OCI-LY7 (cell line): ENCODE results near the gene FHIT. TPM values are rescaled to one million over a fixed set of nuclear protein-coding genes. Genes with fewer than 3 reads are reported as not detected.

Experiments
- Bru-seq: library from RNA; stranded (reverse); fragments of 400-500 nt; gene quantifications from one replicate; lab custom pipeline; 2021; lab: Mats Ljungman, UMichigan
- BruChase-seq, 2 experiments: library from RNA; stranded (reverse); fragments of 400-500 nt; gene quantifications; one replicate each; lab custom pipeline; 2021; lab: Mats Ljungman, UMichigan
- BruUV-seq: library from RNA; stranded (reverse); fragments of 400-500 nt; replicated peaks from 2 replicates; lab custom pipeline; 2021; lab: Mats Ljungman, UMichigan
- CTCF ChIA-PET: fragments of 300-600 bp; sonication (Branson Sonifier 250); formaldehyde crosslinking; loops from one replicate; lab custom pipeline; 2022; ENCODE audit warnings: antibody characterized with exemption; ENCODE audit not compliant: unreplicated experiment; lab: Charles Lee
- POLR2A ChIA-PET: fragments of 300-600 bp; sonication (Branson Sonifier 250); formaldehyde crosslinking; loops from one replicate; lab custom pipeline; 2022; ENCODE audit warnings: antibody characterized with exemption; lab: Charles Lee
- DNase-seq: peaks from one replicate; pipeline ENCODE4 v3.0.0-alpha.2; 2015; ENCODE audit warnings: low spot score
- H2AFZ ChIP-seq: fragments of 200-600 bp; sonication (generic), shearing (Covaris generic); 2 replicates; pipeline ENCODE4 v1.6.1; 2014; ENCODE audit warnings: mild to moderate bottlenecking, antibody characterized with exemption, low read length, moderate library complexity
- H3K27ac ChIP-seq: fragments of 200-600 bp; sonication (generic); 2 replicates; pipeline ENCODE4 v1.5.1; 2014; ENCODE audit warnings: mixed run types, low read depth, mild to moderate bottlenecking, moderate library complexity, low read length, inconsistent platforms; ENCODE audit not compliant: poor library complexity, severe bottlenecking
- H3K36me3 ChIP-seq: fragments of 200-600 bp; sonication (generic); 2 replicates; pipeline ENCODE4 v1.6.1; 2014; ENCODE audit warnings: mild to moderate bottlenecking, antibody characterized with exemption, low read length, moderate library complexity, mixed read lengths; ENCODE audit not compliant: insufficient read depth
- H3K4me1 ChIP-seq: fragments of 200-600 bp; sonication (generic); 2 replicates; pipeline ENCODE4 v1.5.1; 2014; ENCODE audit warnings: mild to moderate bottlenecking, low read length; ENCODE audit not compliant: insufficient read depth, poor library complexity, severe bottlenecking
- H3K4me2 ChIP-seq: fragments of 200-600 bp; sonication (generic); 2 replicates; pipeline ENCODE4 v1.6.1; 2014; ENCODE audit warnings: mild to moderate bottlenecking, low read length
- H3K4me3 ChIP-seq: fragments of 200-600 bp; sonication (generic); 2 replicates; pipeline ENCODE4 v1.5.1; 2014; ENCODE audit warnings: mild to moderate bottlenecking, low read depth, low read length; ENCODE audit not compliant: poor library complexity, severe bottlenecking
- H3K79me2 ChIP-seq: fragments of 200-600 bp; sonication (generic); 2 replicates; pipeline ENCODE4 v1.6.1; 2016; ENCODE audit warnings: low read depth, mild to moderate bottlenecking, low read length, moderate library complexity, mixed read lengths; ENCODE audit not compliant: insufficient read depth
- H3K9me2 ChIP-seq: fragments of 200-600 bp; sonication (generic); 2 replicates; pipeline ENCODE4 v1.6.1; 2016; ENCODE audit warnings: mild to moderate bottlenecking, low read length, mixed read lengths; ENCODE audit not compliant: insufficient read depth
- H3K9me3 ChIP-seq: fragments of 200-600 bp; sonication (generic); 2 replicates; pipeline ENCODE4 v1.6.1; 2014; ENCODE audit warnings: mild to moderate bottlenecking, mixed run types, low read length, mixed read lengths
- H4K20me1 ChIP-seq: fragments of 200-600 bp; sonication (generic); 2 replicates; pipeline ENCODE4 v1.6.1; 2014; ENCODE audit warnings: mild to moderate bottlenecking, antibody characterized with exemption, low read length, moderate library complexity, mixed read lengths; ENCODE audit not compliant: insufficient read depth
- EZH2phosphoT487 ChIP-seq: fragments of 200-600 bp; sonication (generic); IDR thresholded peaks from 2 replicates; pipeline ENCODE4 v1.6.1; 2018; ENCODE audit warnings: low read depth, borderline replicate concordance, mild to moderate bottlenecking, mixed run types, antibody characterized with exemption, low read length, moderate library complexity, mixed read lengths
- intact Hi-C: fragments of 100-400 bp; cut with micrococcal nuclease; formaldehyde crosslinking; loops from one replicate; pipeline ENCODE4 v1.10.0; 2022; ENCODE audit not compliant: unreplicated experiment
- long read RNA-seq: library from polyadenylated mRNA; stranded (forward); transcript quantifications from one replicate; pipeline ENCODE4 v2.0.0, GENCODE V29; 2022
- total RNA-seq, 2 experiments: library from RNA; depleted of rRNA in 1 of 2; stranded (reverse); fragments of >200 nt in 1 of 2; shearing (Covaris generic) in 1 of 2; gene quantifications; 2 replicates each; pipeline ENCODE4 v1.2.3, GENCODE V29; 2014 to 2022
- TF ChIP-seq, protein P1 (sequence below): fragments of 200-600 bp; sonication (generic); conservative IDR thresholded peaks from 2 replicates; pipeline ENCODE4 v1.5.1; 2014; ENCODE audit warnings: mild to moderate bottlenecking, antibody characterized with exemption, low read length, moderate library complexity, mixed read lengths

The FHIT gene
- 2.3 and 5.0 TPM in 2 replicates for total RNA-seq (2014; rRNA removed; shearing (Covaris generic))
- 10.9 and 12.3 TPM in 2 replicates for total RNA-seq (2022)
- Bru-seq, nascent RNA, result percentile 48 among the genes with signal in this experiment
- BruChase-seq, experiment 1, labeled RNA remaining after a 6-hour chase, result percentile 57 among the genes with signal in this experiment
- percentile 58 among the genes with signal in this experiment for BruChase-seq, experiment 2, labeled RNA remaining after a 2-hour chase
- long read RNA-seq, partial matches to known transcripts, result 1 of 12 reads
- long read RNA-seq, other reads (novel, unspliced or antisense), result 11 of 12 reads

DNA sequence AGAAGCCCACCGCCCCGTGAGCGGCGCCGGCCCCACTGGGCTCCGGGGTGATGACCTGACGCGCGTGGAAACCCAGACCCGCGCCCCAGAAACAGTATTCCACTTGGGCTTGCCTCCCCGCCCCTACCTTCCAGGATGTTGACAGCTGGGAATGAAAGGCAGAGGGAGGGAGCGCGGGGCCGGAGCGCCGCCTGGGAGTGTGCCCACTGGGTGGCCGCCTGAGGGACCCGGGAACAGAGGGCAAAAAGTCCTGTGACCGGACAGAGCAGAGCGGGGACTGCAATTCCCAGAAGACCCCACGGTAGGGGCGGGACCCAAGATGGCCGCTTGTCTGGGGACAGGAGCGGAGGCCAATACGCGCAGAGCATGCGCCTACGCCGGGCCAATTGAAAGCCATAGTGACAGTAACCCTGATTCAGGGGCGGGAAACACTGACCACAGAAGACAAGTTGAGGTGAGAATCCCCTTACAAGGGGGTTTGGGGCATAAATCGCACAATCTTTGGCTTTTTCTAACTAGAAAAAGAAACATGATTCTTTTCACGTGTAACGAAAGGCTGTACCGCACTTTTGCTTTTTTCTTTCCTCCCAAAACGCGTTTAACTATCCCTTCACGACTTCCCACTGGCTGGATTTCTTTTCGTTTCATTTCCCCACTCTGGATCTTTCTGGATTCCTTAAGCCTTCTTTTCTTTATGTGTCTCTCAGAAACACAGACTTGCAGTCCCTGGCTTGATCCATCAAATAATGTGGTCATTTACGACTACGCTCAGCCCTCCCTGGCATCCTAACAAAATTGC, at the start of gene FHIT:
TSS of gene FHIT (minus strand) at position 279 of the 799 bp plus-strand sequence.
- no peaks in the 10 kb centered on the region for H3K9me2 ChIP-seq
- TSS peak; percentile 88 for BruUV-seq
- H3K79me2 ChIP-seq, result no peaks in the 10 kb centered on the region
- ChIA-PET CTCF (no interaction called here), POLR2A (no interaction called here)
- no peaks in the 10 kb centered on the region for H3K9me3 ChIP-seq
- H3K4me2 ChIP-seq, result peak within 1 kb of the TSS; percentile 94
- H3K27ac ChIP-seq, result peak within 1 kb of the TSS; percentile 27
- H3K4me3 ChIP-seq, result peak within 1 kb of the TSS; percentile 80
- no peak for TF ChIP-seq EZH2phosphoT487
- TF ChIP-seq, protein P1, sequence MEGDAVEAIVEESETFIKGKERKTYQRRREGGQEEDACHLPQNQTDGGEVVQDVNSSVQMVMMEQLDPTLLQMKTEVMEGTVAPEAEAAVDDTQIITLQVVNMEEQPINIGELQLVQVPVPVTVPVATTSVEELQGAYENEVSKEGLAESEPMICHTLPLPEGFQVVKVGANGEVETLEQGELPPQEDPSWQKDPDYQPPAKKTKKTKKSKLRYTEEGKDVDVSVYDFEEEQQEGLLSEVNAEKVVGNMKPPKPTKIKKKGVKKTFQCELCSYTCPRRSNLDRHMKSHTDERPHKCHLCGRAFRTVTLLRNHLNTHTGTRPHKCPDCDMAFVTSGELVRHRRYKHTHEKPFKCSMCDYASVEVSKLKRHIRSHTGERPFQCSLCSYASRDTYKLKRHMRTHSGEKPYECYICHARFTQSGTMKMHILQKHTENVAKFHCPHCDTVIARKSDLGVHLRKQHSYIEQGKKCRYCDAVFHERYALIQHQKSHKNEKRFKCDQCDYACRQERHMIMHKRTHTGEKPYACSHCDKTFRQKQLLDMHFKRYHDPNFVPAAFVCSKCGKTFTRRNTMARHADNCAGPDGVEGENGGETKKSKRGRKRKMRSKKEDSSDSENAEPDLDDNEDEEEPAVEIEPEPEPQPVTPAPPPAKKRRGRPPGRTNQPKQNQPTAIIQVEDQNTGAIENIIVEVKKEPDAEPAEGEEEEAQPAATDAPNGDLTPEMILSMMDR, result no peak
- DNase-seq, result peak; percentile 96
- intact Hi-C loops, result loop anchor here (2.0 to 5.0 kb wide), 2 partner anchors 111 to 1171 kb away; no protein-coding TSS in a partner anchor
- peaks cover 27% of the 10 kb centered on the region for H3K4me1 ChIP-seq
- H3K36me3 ChIP-seq, result no peaks in the 10 kb centered on the region
- no peaks in the 10 kb centered on the region for H4K20me1 ChIP-seq
- peak within 1 kb of the TSS; percentile 98 for H2AFZ ChIP-seq

DNA sequence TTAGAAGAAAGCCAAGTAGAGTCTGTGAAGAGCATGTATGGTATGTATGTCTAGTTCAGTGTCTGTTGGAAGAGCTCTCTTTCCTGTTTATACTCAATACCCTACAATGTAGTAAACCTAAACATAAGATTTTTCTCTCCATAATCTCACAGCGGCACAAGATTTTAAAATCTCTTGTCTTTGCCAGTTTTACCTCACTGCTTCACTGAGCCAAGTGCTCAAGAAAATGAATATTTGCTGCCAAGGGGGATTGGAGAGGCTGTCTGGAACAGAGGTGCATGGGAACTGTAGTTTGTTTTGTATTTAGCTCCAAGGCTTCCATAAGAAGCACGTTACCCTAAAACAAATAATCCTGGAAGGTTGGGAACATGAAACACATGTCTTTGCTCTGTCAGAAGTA, 49.5 kb upstream of the FHIT start:
- intact Hi-C loops, result no loop called here
- no peak overlapping the region for H2AFZ ChIP-seq
- ChIA-PET POLR2A (interaction anchor here (0.7 kb wide), 1 partner anchor 66 kb away, joined by 3 read pairs; no protein-coding TSS in a partner anchor), CTCF (no interaction called here)
- no peak overlapping the region for H3K4me3 ChIP-seq
- H4K20me1 ChIP-seq, result no peaks in the 10 kb centered on the region
- no TSS peak for BruUV-seq
- DNase-seq, result no peak
- H3K27ac ChIP-seq, result no peak overlapping the region
- TF ChIP-seq, protein P1, result no peak
- TF ChIP-seq EZH2phosphoT487, result no peak
- no peaks in the 10 kb centered on the region for H3K9me2 ChIP-seq
- no peaks in the 10 kb centered on the region for H3K36me3 ChIP-seq
- no peak overlapping the region for H3K4me2 ChIP-seq
- H3K79me2 ChIP-seq, result no peaks in the 10 kb centered on the region
- no peaks in the 10 kb centered on the region for H3K9me3 ChIP-seq
- H3K4me1 ChIP-seq, result no peaks in the 10 kb centered on the region
